ENCODE measurements around the gene KRTAP10-4.

DNA sequence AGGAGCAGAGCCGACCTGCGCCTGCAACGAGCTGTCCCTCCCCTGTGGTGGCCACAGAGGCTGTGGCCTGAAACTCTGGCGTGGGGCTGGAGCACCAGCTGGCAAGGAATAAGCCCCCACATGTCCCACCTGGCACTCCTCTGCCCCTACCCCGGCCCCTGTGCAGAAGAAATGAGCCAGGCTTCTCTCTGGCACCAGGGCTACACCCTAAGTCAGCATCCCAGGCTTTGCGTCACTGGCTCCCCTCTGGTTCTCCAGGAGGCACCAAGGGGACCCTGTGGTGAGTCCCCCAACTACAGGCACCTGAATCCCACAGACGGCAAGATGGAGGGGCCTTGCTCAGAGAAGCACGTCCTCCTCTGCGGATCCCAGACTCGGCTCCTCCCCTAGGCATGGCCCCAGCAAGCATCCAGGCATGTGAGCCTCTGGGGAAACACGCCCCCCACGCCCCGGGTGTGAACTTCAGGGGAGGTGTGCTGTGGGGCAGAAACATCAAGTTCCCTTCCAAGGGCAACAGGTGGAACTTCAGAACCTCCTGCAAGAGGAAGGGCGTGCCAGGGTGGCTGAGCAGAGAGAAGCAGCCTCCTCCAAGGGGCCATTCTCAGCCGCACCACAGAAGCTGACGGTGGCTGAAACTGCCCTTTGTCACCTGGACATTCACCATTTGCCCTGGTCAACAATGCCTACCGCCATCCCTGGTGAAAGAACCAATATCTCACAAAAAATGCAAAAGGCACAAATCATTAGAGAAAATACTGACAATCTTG lies 29.8 kb downstream of the KRTAP10-4 start:
- TF ChIP-seq, protein P1, sequence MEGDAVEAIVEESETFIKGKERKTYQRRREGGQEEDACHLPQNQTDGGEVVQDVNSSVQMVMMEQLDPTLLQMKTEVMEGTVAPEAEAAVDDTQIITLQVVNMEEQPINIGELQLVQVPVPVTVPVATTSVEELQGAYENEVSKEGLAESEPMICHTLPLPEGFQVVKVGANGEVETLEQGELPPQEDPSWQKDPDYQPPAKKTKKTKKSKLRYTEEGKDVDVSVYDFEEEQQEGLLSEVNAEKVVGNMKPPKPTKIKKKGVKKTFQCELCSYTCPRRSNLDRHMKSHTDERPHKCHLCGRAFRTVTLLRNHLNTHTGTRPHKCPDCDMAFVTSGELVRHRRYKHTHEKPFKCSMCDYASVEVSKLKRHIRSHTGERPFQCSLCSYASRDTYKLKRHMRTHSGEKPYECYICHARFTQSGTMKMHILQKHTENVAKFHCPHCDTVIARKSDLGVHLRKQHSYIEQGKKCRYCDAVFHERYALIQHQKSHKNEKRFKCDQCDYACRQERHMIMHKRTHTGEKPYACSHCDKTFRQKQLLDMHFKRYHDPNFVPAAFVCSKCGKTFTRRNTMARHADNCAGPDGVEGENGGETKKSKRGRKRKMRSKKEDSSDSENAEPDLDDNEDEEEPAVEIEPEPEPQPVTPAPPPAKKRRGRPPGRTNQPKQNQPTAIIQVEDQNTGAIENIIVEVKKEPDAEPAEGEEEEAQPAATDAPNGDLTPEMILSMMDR (conservative IDR thresholded peaks at IDR 0.05): no peak
- no peak for TF ChIP-seq ZFX (IDR thresholded peaks at IDR 0.05)
